Effector CD8-positive, alpha-beta T cell (primary cell): Measurements from ENCODE around the gene GNE.
"Not testable (repeated sequence)": the region's sequence is repeated elsewhere in the genome, so short reads cannot be mapped to it uniquely, and the experiment has no call there.

ENCODE experiments used
- DNase-seq: peaks from one replicate; lab custom pipeline; 2025; lab: John Stamatoyannopoulos, UW
- total RNA-seq, 4 experiments: gene quantifications; one replicate each; lab custom pipeline; 2026; lab: John Stamatoyannopoulos, UW

GNE gene, protein sequence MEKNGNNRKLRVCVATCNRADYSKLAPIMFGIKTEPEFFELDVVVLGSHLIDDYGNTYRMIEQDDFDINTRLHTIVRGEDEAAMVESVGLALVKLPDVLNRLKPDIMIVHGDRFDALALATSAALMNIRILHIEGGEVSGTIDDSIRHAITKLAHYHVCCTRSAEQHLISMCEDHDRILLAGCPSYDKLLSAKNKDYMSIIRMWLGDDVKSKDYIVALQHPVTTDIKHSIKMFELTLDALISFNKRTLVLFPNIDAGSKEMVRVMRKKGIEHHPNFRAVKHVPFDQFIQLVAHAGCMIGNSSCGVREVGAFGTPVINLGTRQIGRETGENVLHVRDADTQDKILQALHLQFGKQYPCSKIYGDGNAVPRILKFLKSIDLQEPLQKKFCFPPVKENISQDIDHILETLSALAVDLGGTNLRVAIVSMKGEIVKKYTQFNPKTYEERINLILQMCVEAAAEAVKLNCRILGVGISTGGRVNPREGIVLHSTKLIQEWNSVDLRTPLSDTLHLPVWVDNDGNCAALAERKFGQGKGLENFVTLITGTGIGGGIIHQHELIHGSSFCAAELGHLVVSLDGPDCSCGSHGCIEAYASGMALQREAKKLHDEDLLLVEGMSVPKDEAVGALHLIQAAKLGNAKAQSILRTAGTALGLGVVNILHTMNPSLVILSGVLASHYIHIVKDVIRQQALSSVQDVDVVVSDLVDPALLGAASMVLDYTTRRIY
- 34.5 to 57.6 (median 42.4) reads per million in 4 experiments for total RNA-seq

DNA sequence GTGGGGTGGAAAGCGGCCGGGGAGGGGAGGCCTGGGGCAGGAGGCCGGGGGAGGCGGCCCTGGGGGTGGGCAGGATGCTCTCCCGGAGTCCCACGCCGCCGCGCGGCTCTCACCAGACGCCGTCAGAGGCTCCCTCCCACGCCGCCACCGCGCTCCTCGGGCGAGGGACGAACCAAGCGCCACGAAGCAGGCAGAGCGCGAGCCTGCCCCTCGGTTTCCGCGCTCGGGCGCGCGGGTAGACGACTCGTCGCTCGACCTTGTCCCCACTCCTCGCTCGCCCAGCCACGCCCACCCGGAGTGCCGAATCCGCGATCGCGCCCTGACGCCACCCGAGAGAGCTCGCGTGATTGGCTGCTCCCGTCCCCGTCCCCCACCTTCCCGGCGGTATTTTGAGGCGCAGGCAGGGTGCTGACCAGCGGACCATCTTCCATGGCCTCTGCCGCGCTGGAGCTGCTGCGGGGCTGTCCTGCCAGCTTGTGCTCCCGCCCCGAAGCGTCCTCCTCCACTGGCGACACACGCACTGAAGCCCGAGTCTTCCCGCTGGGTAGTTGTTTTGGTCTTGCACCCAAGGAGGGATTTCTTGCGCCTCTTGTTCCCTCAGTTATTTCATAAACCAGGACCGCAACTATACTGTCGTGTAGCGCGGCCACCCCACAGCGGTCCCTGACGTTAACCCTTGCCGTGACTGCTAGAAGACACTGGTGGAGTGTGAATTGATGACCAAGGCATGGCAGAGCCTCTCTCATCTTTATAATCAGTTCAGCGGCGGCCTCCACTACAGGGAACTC lies at the start of gene GNE:
Gene GNE (minus strand): TSS at position 241 of the 788 bp plus-strand sequence. CDS start 9,093 bp downstream, outside the sequence.
- DNase-seq = peak; percentile 93

DNA sequence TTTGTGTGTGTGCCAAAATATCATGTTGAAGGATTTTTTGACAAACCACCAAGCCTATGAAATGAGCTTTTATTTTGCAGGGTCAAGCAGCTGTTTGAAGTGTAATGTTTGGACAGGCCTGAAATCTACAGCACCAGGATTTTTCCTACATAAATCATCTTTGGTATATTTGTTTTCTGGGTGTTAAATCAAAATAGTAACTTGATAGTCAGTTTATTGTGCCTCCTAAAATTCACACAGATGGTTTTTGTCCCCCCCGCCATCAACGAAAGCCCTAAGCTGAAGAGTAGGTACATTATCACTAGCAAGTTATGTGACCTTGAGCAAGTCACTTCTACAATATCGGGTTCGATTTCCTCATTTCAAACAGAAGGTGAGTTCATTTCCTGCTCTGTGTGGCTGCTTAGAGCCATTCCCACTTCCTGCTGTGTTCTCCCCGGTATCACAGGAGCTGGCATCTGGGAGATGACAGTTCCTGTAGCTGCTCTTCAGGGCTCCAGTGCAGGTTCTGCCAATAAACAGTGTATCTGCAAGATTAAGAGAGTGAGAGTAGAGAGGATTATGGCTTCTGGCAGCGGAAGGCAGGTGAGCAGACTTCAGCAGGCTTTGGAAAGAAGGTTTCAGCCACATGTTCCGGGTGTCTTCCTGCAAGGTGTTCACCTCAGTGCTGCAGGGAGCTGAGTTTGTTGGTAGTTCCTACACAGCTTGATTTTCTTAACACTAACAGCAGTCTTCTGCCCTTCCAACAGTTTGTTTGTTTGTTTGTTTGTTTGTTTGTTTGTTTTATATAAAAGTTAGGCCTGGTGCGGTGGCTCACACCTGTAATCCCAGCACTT lies 48.4 kb upstream of the GNE start:
- no peak for DNase-seq

DNA sequence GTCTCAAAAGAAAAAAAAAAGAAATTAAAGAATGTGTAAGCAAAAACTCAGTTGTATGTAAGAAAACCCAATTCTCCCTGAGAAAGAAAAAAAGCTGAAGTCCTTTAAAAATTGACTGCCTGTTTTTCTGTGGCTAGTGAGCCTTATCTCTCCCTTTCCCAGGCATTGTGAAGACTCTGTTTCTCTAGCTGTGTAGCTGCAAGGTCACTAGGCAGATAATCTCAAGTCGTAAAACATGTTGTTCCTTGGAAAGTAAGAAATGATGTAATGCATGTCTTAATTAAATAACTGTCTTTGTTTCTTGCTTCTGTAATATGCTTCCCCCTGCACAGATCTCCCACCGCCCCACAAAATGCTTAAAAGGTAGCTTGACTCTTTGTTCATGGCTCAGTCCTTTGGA lies 46.1 kb upstream of the GNE start:
- DNase-seq = not testable (repeated sequence)

DNA sequence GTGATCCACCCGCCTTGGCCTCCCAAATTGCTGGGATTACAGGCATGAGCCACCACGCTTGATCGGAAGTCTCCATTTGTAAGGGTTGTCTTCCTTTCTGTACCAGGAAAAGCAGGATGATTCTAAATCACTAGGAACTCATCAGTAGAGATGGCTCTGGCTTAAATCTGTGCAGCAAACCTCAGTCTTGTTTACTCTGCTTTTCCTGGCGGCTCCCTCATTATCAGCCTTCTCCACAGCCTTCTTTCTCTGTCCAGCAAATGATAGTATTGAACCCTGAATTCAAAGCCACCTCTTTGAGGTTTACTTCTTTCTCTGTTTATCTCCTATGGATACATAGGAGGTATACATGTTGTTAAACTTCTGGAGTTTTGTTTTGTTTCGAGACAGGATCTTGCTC lies 43.0 kb upstream of the GNE start:
- no peak for DNase-seq

DNA sequence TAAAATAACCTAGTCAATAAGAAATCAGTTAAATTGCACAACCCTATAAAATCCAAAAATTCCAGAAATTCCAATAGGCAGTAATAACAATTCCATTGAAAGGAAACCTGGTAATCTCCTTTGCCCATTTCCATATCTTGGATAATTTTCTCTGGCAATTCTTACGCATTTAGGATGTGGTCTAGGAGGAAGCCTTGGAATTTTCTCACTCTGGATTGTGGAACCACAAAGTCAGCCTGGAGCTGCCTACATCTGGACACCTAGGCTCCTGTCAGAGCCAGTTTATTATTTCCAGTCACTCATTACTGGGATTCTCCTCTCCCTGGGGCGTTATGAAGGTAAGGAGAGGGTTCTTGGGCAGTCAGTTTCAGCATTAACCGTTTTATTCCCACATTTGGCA lies 40.3 kb upstream of the GNE start:
- no peak for DNase-seq

DNA sequence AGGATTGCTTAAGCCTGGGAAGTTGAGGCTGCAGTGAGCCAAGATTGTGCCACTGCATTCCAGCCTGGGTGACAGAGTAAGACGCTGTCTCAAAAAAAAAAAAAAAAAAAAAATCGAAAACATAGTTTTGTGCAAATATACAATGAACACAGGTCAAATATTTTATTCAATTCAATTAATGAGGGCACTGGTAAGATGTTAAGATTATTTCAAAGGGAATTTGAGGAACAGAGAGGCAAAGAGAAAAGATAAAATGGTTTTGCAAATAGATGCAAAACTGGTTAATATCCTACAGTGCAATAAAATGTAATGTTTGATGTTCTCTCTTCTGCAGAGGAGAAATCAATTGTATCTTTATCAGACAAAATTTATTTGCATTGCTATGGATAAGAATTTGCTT lies 39.5 kb upstream of the GNE start:
- DNase-seq = no peak

DNA sequence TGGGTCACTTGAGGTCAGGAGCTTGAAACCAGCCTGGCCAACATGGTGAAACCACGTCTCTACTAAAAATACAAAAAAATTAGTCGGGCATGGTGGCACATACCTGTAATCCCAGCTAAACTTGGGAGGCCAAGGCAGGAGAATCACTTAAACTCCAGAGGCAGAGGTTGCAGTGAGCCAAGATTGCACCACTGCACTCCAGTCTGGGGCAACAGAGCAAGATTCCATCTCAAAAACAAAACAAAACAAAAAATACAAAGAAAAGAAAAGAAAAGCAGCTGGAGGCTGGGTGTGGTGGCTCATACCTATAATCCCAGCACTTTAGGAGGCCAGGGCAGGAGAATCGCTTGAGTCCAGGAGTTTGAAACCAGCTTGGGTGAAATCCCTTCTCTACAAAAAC lies 36.7 kb upstream of the GNE start:
- DNase-seq = not testable (repeated sequence)

DNA sequence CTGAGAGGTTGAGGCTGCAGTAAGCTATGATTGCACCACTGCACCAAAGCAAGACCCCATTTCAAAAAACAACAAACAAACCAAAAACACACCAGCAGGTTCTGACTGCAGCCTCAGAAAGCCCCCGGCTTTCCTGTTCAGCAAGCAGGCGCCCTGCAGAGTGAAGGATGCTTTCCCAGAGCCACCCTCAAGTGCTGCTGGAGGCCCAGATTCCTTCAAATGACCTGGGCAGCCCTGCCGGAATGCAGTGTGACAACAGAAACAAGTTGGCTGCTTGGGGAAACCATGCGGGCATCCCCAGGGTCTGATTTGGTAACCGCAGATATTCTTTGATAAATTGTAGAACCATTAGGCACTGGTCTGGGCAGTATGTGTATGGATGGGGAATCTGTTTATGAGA lies 35.7 kb upstream of the GNE start:
- no peak for DNase-seq

DNA sequence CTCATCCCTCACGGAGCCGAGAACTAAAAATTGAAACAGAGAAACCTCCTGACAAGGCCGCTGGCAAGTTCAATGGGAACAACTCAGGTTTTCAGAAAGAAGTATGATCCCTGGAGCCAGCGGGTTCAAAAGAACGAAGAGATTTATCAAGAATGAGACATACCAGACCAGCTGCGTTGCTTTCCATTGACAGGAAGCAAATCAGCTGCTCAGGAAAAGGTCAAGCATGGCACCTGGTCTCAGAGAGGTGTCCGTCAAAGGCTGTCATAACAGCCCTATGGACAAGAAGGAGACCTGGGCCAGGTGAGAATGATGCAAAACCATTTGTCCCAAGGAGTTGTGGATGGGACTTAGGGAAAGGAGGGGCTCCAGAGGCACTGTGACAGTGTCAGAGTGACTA lies 34.9 kb upstream of the GNE start:
- DNase-seq = no peak

DNA sequence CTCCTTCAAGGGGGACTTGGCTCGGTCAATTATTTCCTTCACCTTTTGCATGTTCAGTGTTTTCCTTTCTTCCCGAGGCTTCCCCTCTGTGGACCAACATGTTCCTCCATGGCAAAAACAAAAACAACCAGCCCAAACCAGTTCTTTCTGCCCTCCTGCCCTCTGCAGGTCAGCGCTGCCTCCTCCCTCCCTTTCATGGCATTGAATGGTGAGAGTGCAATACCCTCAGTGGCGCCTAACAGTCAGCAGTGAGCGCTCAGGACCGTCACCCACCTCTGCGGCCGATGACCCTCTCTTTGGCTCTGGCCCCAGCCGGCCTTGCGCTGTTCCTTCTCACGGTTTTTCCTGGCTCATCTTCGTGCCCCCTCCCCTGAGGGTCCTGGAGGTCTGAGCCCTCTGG lies 34.4 kb upstream of the GNE start:
- DNase-seq = no peak

DNA sequence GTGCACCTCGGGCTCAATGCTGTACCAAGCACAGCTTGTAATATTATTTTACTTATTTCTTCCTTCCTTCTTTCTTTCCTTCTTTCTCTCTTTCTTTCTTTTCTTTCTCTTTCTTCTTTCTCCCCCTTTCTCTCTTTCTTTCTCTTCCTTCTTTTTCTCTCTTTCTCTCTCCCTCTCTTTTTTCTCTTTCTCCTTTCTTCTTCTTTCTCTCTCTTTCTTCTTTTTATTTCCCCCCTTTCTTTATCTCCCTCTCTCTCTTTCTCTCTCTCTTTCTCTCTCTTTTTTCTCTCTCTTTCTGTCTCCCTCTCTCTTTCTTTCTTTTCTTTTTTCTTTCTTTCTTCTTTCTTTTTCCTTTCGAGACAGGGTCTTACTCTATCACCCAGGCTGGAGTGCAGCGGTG lies 32.7 kb upstream of the GNE start:
- no peak for DNase-seq

DNA sequence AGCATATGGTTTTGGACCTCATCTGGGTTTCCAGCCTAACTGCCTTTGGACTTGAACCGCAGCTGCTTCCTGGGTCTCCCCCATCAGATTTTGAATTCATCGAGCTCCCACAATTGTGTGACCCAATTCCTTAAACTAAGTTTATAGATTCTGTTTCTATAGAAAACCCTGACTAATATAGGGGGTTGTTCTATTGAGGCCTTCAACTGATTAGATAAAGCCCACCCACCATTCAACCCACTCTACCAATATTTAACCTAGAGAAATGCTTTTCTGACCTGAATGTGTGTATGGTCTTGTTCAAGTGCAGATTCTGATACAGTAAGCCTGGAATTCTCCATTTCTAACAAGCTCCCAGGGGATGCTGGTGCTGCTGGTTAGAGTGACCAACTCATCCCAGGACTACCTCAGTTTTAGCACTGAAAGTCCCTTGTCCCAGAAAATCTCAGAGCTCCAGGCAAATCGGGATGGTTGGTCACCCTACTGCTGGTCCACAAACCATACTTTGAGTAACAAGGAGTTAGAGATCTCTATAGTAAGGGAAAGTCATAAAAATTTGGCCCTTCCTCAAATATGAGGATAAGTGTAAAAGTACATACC lies 31.7 kb upstream of the GNE start:
- no peak for DNase-seq

DNA sequence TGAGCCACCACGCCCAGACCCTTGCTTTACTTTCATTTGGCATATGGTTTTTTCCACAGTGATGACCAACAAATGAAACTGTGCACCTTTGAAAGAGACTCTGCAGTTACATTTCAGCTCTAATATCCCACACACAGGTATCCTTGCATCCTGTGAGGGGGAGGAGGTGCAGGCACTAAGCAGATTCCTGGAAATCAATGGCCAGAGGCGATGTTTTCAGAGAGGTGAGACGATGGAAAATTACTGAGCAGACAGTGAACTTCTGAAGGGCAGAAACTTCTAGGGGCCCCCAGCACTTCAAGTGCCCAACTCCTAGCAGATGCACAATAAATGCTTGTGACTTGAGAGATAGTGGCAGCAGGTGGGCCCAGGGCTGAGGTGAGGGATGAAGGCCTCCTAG lies 29.8 kb upstream of the GNE start:
- DNase-seq = no peak

DNA sequence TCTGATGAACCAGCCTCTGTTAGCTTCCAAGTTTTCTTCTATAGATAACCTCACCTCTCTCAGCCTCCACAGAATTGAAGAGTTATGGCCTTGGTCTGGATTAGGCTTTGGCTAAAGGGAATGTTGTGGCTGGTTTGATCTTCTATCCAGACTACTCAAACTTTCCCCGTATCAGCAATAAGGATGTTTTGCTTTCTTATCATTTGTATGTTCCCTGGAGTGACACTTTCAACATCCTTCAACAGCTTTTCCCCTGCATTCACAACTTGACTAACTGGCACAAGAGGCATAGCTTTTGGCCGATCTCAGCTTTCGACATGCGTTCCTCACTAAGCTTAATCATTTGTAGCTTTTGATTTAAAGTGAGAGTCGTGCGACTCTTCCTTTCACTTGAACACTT lies 28.1 kb upstream of the GNE start:
- DNase-seq = no peak

DNA sequence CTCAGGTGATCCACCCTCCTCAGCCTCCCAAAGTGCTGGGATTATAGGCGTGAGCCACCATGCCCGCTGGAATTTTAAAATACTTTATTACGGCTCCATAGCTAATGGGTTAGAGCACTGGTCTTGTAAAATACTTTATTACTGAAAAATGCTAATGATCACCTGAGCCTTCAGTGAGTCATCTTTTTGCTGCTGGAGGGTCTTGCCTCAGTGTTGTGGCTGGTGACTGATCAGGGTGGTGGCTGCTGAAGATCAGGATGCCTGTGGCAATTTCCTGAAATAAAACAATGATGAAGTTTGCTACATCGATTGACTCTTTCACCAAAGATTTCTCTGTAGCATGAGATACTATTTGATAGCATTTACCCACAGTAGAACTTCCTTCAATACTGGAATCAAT lies 26.0 kb upstream of the GNE start:
- no peak for DNase-seq

DNA sequence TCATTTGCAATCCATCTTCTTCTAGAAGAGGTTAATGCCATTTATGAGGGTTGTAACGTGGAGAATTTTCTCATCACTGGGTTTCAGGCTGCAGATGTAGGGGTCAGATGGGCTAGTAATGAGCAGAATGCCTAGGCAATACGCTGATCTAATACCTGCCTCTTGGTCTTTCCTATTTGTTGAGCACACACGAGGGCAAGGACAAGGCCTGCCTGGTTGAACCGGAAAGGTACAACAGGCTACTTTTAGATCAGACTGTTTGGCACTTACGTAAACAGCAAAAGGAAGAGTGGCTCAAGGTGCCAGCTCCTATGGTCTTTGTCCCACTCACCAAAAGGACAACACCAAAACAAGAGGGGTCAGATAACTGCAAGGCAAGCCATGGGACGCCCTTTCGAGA lies 24.0 kb upstream of the GNE start:
- DNase-seq = no peak

DNA sequence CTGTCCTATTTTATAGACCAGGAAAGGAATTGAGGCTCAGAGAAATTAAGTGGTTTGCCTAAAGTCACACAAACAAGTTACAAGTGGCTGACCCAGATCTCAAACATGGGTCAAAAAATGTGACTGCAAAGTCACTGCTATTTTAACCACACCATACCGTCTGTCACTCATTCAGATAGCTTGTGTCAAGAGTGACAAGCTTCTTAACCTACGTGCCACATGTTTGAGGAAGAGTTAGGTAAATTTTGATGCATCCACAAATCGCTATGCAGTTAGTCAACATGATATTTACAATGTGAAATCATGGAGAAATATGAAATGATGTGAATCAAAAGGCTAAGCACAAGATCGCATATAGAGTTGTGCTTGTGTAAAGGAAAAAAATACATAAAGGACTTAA lies 22.7 kb upstream of the GNE start:
- no peak for DNase-seq

DNA sequence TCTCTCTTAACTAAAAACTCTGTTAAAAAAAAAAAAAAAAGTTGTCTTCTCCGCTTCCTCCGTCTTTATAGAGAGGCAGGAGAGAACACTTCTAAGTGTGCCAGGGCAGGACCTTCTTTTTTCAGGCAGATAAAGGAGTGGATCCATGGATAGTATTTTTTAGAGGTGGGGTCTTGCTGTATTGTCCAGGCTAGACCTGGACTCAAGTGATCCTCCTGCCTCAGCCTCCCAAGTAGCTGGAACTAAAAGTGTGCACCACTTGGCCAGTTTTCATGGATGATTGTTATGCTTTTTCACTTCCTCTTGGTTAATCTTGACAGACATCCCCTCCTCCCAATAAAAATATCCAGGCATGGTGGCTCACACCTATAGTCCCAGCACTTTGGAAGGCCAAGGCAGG lies 20.0 kb upstream of the GNE start:
- no peak for DNase-seq

DNA sequence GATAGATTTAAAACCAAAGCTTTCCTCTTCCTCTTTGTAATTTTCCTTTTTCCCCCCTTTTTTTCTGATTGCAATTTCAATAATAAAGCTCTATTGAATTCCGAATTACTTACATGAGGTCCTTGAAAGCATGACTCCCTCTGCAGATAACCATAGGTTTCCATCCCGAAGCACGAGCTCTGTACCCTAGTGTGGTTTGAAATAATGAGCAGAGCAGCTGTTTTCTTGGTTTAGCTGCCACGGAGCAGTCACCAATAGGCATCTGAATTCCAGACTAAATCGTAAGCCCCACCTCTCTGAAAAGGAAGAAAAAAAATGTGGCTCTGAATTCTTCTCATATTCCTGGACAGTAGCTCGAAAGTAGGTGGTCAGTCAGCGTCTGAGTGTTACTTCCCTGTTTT lies 18.5 kb upstream of the GNE start:
- DNase-seq = no peak

DNA sequence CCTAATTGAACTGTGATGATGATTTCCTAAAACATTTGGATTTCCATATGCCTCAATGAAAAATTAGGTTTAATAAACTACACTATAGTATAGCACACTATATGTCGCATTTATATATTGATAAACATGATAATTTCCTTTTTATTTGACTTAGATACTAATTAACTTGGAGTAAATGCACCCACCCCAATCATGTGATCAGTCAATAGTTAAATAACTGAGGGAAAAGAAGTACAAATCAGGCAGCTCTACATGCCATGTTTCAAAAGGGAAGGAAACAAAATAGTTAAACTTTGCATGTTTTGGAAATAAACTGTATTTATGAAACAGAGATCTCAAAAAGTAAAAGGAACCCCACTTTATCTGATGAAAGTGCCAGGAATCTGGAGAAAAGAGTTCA lies 18.0 kb upstream of the GNE start:
- DNase-seq = no peak

DNA sequence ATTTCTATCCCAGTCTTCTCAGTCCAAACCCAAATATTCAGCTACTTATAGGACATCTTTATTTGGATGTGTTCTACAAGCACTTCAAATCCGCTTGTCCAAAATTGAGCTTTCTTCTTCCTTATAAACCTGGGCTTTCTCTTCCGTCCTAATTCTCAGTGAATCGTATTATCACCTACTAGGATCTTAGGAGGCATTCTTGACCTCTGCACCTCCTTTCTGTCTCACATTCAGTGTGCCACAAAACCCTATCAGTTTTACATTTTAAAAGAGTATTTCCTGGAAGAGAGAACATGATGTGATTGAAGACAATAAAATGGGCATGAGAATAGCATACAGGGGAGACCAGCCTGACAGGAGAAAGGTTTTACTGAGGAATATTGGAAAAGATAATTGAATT lies 16.8 kb upstream of the GNE start:
- no peak for DNase-seq
